GM19238 (cell line): ENCODE measurements around the gene HMCN1.

Experiments used
- DNase-seq: peaks from one replicate; pipeline ENCODE4 v3.0.0; 2011; ENCODE audit warnings: low spot score; ENCODE audit not compliant: insufficient read length

Gene HMCN1

DNA sequence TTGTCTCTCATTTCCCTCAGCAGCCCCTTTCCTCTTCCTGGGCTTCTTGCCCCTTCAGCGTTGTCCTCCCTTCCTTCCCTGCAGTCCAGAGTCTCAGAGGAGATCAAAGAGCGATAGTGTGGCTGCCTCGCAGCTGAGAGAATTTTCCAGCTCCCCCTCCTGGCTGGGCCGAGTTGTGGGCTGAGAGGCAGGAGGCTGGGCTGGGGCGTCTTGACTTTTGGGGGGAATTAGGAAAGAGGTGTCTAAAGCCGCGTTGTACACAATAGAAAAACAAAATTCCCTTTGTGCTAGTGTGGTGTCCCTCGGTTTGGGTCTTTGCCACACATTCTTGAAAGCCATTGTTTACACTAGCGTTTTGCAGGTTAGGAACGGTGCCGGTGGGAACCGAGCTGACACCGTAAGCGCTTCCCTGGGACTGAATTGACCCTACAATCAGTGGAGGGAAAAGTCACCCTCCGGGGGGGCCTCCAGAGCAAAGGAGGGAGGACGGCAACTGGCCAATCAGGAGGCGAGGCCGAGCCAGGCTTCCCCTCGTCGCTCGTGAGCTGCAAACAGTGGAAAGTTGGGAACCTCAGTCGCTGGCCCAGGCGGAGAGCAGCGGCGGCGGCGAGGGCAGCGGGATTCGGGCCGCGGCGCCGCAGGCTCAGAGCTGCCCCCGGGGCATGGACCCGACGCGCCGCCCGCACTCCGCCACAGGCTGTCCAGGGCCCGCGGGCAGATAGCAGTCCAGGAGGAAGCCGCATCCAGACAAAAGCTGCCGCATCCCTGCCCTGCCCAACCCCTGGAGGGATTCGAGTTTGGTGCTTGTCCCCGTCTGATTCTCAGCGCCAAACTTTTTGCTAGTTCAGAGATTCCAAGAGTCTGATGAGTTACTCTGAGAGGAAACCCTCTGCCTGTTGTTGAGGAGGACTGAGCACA, at the start of gene HMCN1:
Gene HMCN1, plus strand, starts transcription at position 574 of the 918 bp plus-strand sequence. CDS start 389 bp downstream, outside the sequence.
- no peak for DNase-seq

DNA sequence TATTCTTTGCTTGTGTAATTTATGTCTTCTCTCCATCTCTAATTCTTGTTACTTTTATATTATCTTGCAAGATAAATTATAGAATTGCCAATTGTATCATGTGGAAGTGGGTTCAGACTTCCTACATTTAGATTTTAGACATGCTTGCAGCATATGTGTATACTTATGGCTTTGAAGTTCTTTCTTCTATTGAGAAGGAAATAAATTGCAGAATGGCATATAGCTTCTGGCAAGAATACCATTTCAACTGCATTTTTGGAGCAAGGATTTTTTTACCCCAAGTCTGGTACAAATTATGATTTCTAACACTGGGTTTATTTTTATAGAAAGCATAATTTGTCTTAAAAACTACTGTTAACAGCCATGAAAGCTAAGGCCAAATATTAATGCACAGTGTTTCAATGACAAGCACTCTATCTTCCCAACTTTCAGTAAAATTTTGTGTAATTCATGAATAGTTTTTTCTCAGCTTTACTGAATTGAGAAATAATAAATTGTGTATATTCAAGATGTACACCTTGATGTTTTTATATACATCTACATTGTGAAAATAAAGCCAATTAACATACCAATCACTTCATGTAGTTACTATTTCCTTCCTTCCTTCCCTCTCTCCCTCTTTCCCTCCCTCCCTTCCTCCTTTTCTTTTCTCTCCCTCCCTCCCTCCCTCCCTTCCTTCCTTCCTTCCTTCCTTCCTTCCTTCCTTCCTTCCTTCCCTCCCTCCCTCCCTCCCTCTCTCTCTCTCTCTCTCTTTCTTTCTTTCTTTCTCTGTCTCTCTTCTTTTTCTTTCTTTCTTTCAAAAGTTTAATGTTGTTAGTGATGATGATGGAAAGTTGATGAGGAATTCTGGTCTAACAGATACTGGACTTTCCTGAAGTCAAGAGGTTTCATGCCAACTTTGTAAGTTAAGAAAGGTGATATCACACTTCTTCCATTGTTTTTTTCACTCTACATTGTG, 47.1 kb upstream of the HMCN1 start:
- DNase-seq, result no peak

GRCh38 chr1:185690527-185690926, 43.7 kb upstream of the HMCN1 start:
- no peak for DNase-seq

GRCh38 chr1:185693654-185694053, 40.5 kb upstream of the HMCN1 start:
- DNase-seq, result no peak

DNA sequence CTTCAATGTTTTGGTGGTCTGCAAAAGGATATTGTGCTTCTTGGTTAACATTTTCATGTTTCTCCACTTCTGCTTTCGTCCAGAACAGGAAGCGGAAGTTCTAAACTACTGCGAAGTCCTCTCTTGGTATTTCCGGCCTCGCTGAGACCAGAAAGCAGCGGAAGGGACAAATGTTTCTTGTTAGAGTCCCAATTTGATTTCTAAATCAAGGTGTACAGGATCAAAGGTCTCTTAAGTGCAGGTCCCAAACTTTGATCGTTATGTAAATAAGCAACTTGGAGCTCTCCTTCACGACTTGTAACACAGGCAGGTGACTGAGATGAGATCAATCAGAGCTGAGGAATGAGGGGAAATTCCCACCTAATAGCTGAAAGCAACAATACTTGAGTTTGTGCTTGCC, 40.1 kb upstream of the HMCN1 start:
- DNase-seq, result peak; percentile 9

DNA sequence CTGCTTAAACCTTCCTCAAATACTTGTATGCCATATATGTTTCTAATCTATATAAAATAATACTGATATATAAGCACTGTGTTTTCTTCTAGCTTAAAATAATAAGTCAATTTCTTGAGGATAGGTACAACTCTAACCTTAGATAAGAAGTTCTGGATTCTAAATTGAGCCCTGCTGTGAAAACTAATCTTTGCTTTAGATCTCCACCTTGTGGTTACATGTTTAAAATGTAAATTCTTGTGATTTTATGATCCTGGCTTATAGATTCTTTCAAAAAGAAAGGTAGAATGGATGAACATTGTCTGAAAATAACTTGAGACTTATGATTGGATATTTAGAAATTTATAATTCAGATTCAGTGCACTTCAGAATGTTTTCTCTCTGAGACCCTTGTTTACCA, 38.9 kb upstream of the HMCN1 start:
- no peak for DNase-seq

GRCh38 chr1:185696422-185697150, 37.6 kb upstream of the HMCN1 start:
- no peak for DNase-seq

DNA sequence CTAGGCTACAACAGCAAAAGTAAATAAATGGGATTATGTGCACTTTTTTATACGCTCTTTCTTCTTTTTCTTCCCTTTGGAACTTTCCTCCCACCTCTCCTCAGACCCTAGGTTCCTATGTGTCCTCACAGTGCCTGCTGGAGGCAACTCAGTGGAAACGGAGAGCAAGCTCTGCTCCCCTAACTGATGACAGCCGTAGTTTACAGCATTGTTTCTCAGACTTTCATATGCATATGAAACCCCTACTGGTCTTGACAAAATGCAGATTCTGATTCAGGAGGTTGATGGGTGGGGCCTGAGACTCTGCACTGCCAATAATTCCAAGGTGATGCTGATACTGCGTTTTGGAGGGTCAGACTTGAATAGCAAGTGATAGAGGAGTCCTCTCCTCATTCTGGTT, 34.3 kb upstream of the HMCN1 start:
- DNase-seq, result no peak

- DNase-seq, result no peak
These were observed 32.5 kb upstream of the HMCN1 start for GRCh38 chr1:185701650-185702049.

GRCh38 chr1:185704181-185704580, 30.0 kb upstream of the HMCN1 start:
- DNase-seq, result no peak

DNA sequence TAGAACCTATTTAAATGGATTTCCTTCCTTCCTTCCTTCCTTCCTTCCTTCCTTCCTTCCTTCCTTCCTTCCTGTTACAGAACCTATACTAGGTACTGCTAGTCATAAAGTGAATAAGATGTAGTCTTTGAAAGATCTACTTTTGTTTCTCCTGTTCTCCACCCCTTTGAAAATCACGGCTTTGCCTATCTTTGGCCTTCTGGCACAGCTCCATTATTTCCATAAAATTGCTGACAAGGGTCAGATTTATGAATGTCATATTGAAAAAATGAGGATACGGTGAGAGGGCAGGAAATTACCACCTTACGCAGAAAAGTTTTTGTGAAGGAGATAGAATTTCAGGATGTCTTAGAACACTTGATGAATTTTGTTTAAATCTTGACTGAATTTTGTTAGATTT, 18.1 kb upstream of the HMCN1 start:
- no peak for DNase-seq

GRCh38 chr1:185719021-185719420, 15.2 kb upstream of the HMCN1 start:
- DNase-seq, result no peak

- DNase-seq, result no peak
These were observed 13.4 kb upstream of the HMCN1 start for GRCh38 chr1:185720633-185721272.

DNA sequence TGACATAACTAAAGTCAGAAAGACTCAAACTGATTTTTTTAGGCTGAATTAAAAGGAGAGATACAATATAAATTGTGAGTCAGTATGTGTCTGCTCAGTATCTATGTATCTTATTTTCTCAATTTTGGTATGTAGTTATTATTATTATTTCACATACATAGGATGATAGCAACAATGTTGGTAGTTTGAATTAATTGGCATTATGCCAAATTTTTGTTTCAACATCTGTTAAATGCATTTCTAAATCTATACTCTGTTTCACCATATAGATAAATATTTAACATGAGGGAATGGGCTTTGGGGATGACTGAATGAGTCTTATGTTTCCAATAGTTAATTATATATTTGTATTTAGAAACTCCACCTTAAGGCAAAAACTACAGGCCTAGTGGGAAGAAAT, 12.6 kb upstream of the HMCN1 start:
- DNase-seq, result no peak

DNA sequence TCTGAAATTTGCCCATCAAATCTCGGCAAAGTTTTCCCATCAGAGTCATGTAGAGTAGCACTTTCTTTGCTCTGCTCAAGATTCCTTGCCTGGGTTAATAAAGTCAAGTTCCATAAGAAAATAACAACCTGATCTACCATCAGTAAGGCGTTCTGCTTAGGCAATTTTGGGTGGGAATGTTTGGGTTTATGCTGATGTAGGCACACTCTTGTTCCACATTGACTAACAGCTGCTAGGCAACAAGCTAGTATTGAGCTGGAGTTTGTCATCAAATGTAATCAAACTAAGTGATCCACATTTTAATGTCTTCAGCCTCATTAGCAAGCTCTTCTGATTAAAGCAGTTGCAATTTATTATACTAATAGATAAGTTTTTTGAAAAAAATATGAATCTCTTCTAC, 12.1 kb upstream of the HMCN1 start:
- no peak for DNase-seq

DNA sequence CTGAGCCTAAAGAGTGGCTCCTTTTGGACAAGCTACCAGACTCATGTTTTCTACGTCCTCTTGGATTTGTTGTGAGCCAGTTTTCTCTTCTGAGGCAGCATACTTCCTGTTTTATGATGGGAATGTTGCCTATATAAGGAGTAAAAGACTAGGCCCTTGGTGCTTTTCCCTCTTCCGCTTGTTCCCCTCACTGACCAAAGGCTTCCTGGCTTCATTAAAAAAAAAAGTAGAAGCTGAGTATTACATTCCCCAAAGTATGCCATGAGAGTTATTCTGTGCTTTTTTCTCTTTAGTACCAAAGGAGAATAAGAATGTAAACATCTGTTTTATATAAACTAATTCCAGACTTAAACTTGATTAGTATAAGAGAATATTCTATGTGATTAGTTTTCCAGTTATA, 6.5 kb upstream of the HMCN1 start:
- no peak for DNase-seq

- DNase-seq, result no peak
These were observed 2.7 kb upstream of the HMCN1 start for GRCh38 chr1:185731446-185731845.

GRCh38 chr1:185732951-185733350, 1.2 kb upstream of the HMCN1 start:
- DNase-seq, result no peak

DNA sequence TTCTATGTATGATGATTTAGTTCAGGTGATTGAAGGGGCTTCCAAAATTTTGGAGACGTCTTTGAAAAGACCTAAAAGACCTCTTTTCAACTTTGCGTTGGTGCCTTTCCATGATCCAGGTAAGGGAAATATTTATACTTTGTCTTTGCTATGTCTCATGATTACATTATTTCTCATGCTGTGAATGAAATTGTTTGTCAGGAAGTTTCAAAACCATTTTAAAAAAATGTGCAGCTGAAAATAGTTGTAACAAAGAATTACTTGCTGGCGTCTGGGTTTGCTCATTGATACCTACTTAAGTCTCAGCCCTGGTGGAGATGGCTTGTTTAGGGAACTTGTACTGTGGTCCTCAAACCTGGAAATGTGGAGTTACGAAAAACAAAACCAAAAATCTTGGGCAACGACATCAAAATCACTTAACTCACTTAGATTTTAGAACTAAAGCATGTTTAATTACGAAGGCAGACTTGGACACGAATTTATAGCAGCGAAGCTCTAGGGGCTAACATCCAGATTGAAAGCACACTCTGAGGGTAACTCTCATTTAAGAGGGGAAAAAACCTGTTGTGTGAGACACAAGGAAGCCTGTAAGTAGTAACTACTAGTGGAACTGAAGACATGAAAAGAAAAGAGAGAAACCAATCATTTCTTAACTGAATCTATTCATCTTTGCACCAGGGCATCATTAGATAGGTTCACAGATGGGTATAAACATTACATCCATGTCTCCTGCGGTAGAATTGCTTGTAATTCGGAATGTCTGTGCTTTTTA, 924 bp downstream of the HMCN1 start:
- no peak for DNase-seq

- no peak for DNase-seq
These were observed 1.5 kb downstream of the HMCN1 start for GRCh38 chr1:185735701-185736064.
